NOMO-1 treated with DMSO at 0.1 percent for 48 hours (cell line): ENCODE measurements around the gene WTIP.
"Not testable (repeated sequence)": the region's sequence is repeated elsewhere in the genome, so short reads cannot be mapped to it uniquely, and the experiment has no call there.

Experiments used
- DNase-seq: peaks from one replicate; lab custom pipeline; 2025; ENCODE audit not compliant: unreplicated experiment; lab: John Stamatoyannopoulos, UW

The WTIP gene

GRCh38 chr19:34478496-34478895 lies 3.1 kb upstream of the WTIP start:
- DNase-seq = not testable (repeated sequence)

- DNase-seq = no peak
These were observed 2.2 kb upstream of the WTIP start for GRCh38 chr19:34479396-34479795.

GRCh38 chr19:34480491-34480890 lies 1.1 kb upstream of the WTIP start:
- DNase-seq = no peak

- no peak for DNase-seq
These were observed 362 bp downstream of the WTIP start for GRCh38 chr19:34481861-34482379.

- no peak for DNase-seq
These were observed 1.1 kb downstream of the WTIP start for GRCh38 chr19:34482380-34483250.

GRCh38 chr19:34484328-34484727 lies 2.8 kb downstream of the WTIP start:
- DNase-seq = no peak

GRCh38 chr19:34485831-34486230 lies 4.3 kb downstream of the WTIP start:
- no peak for DNase-seq

- no peak for DNase-seq
These were observed 6.1 kb downstream of the WTIP start for GRCh38 chr19:34487651-34488051.

GRCh38 chr19:34489175-34489574 lies 7.6 kb downstream of the WTIP start:
- DNase-seq = no peak

- no peak for DNase-seq
These were observed 8.7 kb downstream of the WTIP start for GRCh38 chr19:34490141-34490766.

GRCh38 chr19:34493038-34493648 lies 11.6 kb downstream of the WTIP start:
- no peak for DNase-seq

GRCh38 chr19:34493649-34494044 lies 12.1 kb downstream of the WTIP start:
- DNase-seq = no peak

- no peak for DNase-seq
These were observed 13.0 kb downstream of the WTIP start for GRCh38 chr19:34494601-34495000.

- no peak for DNase-seq
These were observed 13.9 kb downstream of the WTIP start for GRCh38 chr19:34495416-34495815.

GRCh38 chr19:34497112-34497805 lies 15.7 kb downstream of the WTIP start:
- no peak for DNase-seq

GRCh38 chr19:34499155-34499834 lies 17.7 kb downstream of the WTIP start:
- no peak for DNase-seq

- no peak for DNase-seq
These were observed 19.1 kb downstream of the WTIP start for GRCh38 chr19:34500656-34501120.

GRCh38 chr19:34501339-34502320 lies 20.1 kb downstream of the WTIP start:
- DNase-seq = peak; percentile 62
